ENCODE measurements around the gene AHRR. TPM values are rescaled to one million over a fixed set of nuclear protein-coding genes. Genes with fewer than 3 reads are reported as not detected.
"Not testable (repeated sequence)": the region's sequence is repeated elsewhere in the genome, so short reads cannot be mapped to it uniquely, and the experiment has no call there.

AHRR gene
- polyA plus RNA-seq, 2 of the 4 experiments (the other 2 are of a cell fraction): 1.2 to 1.7 TPM

- no peak for TF ChIP-seq ATOH8 (CRISPR knock-in tag; IDR thresholded peaks at IDR 0.05; ENCODE audit: low read depth)
- TF ChIP-seq RNF2 (IDR thresholded peaks at IDR 0.05; ENCODE audit: borderline replicate concordance, low read depth): no peak
- no peak for TF ChIP-seq ELK1 (IDR thresholded peaks at IDR 0.05; ENCODE audit: low read depth, low read length)
- no peak for TF ChIP-seq CBX8 (IDR thresholded peaks at IDR 0.05)
- no peak for TF ChIP-seq EP300 (IDR thresholded peaks at IDR 0.05)
These were observed 59.3 kb downstream of the AHRR start (continued) for GRCh38 chr5:380701-381309.

- Histone ChIP-seq H3K27ac (no peak overlapping the region), H3K4me2 (no peak overlapping the region), H3K4me3 (no peak overlapping the region), H3K4me1 (no peaks in the 10 kb centered on the region), H3K9me3 (0 out of 3 replicates have a peak, but pooled peaks cover 5% of the 10 kb centered on the region)
- no peak for FAIRE-seq
- TF ChIP-seq BHLHE40 (IDR thresholded peaks at IDR 0.05; ENCODE audit: low read depth, low read length) (no peak), HDAC2 (IDR thresholded peaks at IDR 0.05) (no peak), RNF2 (IDR thresholded peaks at IDR 0.05; ENCODE audit: borderline replicate concordance, low read depth) (no peak), POLR2AphosphoS2 (conservative IDR thresholded peaks at IDR 0.05; ENCODE audit: low read length) (no peak), RCOR1 (IDR thresholded peaks at IDR 0.05; ENCODE audit: low read depth, low read length) (no peak), NR3C1 (IDR thresholded peaks at IDR 0.05) (no peak), KDM1A (IDR thresholded peaks at IDR 0.05; ENCODE audit: low read depth) (no peak), PHF8 (IDR thresholded peaks at IDR 0.05; ENCODE audit: borderline replicate concordance, low read depth) (no peak), SREBF2 (IDR thresholded peaks at IDR 0.05) (no peak), GATA3 (IDR thresholded peaks at IDR 0.05; ENCODE audit: borderline replicate concordance) (no peak)
- CTCF ChIA-PET: interaction anchor here (0.6 to 1.7 kb wide), 3 partner anchors 15 to 64 kb away, joined by 3 to 6 read pairs (median 4); no protein-coding TSS in a partner anchor
- ATAC-seq: no peak
- no peak for DNase-seq (ENCODE audit: low read depth in 1 of 2, low spot score in 1 of 2)
- POLR2A ChIA-PET: interaction anchor here (0.7 kb wide), 1 partner anchor 39 kb away, joined by 3 read pairs; no protein-coding TSS in a partner anchor
These were observed 61.6 kb downstream of the AHRR start for GRCh38 chr5:383066-383465.

- Histone ChIP-seq H3K4me2 (no peak overlapping the region), H3K27ac (no peak overlapping the region), H3K4me1 (no peaks in the 10 kb centered on the region), H3K9me3 (0 out of 3 replicates have a peak, but pooled peaks cover 5% of the 10 kb centered on the region), H3K4me3 (no peak overlapping the region)
- TF ChIP-seq HEYL (CRISPR knock-in tag; IDR thresholded peaks at IDR 0.05) (no peak), POLR2AphosphoS2 (conservative IDR thresholded peaks at IDR 0.05; ENCODE audit: low read length) (no peak), RNF2 (IDR thresholded peaks at IDR 0.05; ENCODE audit: borderline replicate concordance, low read depth) (no peak), CTCF (IDR thresholded peaks at IDR 0.05) (no peak), RARB (CRISPR knock-in tag; IDR thresholded peaks at IDR 0.05) (no peak), ZFP36 (IDR thresholded peaks at IDR 0.05; ENCODE audit: borderline replicate concordance, partially characterized antibody) (no peak), PBX3 (IDR thresholded peaks at IDR 0.05) (no peak), MAFK (IDR thresholded peaks at IDR 0.05; ENCODE audit: partially characterized antibody) (no peak), HOXB13 (CRISPR knock-in tag; IDR thresholded peaks at IDR 0.05; ENCODE audit: low read depth) (no peak), HDAC2 (IDR thresholded peaks at IDR 0.05) (no peak), MAX (IDR thresholded peaks at IDR 0.05) (no peak)
- POLR2A ChIA-PET: interaction anchor here (0.7 kb wide), 1 partner anchor 40 kb away, joined by 3 read pairs; no protein-coding TSS in a partner anchor
- FAIRE-seq: no peak
- WGBS (ENCODE audit: missing lambda C conversion rate): 64% methylated on average over 3 of the region's 3 CpGs
- ATAC-seq: no peak
- DNase-seq (ENCODE audit: low read depth in 1 of 2, low spot score in 1 of 2): no peak
- CTCF ChIA-PET: interaction anchor here (0.7 to 1.7 kb wide), 3 partner anchors 15 to 50 kb away, joined by 3 to 6 read pairs (median 3); no protein-coding TSS in a partner anchor
These were observed 62.1 kb downstream of the AHRR start for GRCh38 chr5:383621-384020.

- POLR2A ChIA-PET, H3K4me3 ChIP-seq: not testable (repeated sequence)
These were observed 63.1 kb downstream of the AHRR start for GRCh38 chr5:384576-384975.

More at GRCh38 chr5:384576-384975, 63.1 kb downstream of the AHRR start:
- H3K4me1 ChIP-seq; ATAC-seq; H3K27ac ChIP-seq; DNase-seq (ENCODE audit: low read depth in 1 of 2, low spot score in 1 of 2); FAIRE-seq; H3K4me2 ChIP-seq; H3K9me3 ChIP-seq: not testable (repeated sequence)
- WGBS (ENCODE audit: missing lambda C conversion rate): 92% methylated on average over 7 of the region's 7 CpGs
- CTCF ChIA-PET: interaction anchor here (0.9 to 1.2 kb wide), 2 partner anchors 31 to 68 kb away, joined by 3 read pairs; no protein-coding TSS in a partner anchor
